ENCODE measurements around the gene RCE1. TPM values are rescaled to one million over a fixed set of nuclear protein-coding genes. Genes with fewer than 3 reads are reported as not detected.

The RCE1 gene
- 11.3 TPM for total RNA-seq

GRCh38 chr11:66842896-66843775 lies at the start of gene RCE1:
RCE1 (plus strand) TSS chr11:66843441; CDS start chr11:66843456, 15 bp downstream.

GRCh38 chr11:66856496-66857233 lies 13.4 kb downstream of the RCE1 start, which contains the start of gene LRFN4:
LRFN4 (plus strand) TSS chr11:66857064; CDS start chr11:66857745, 681 bp downstream.

Other genes with a start within 250 kb of the RCE1 start
- gene RBM14, start 226.8 kb upstream of the RCE1 start, total RNA-seq = 45.0 TPM
- gene RBM4, start 204.7 kb upstream of the RCE1 start, total RNA-seq = 122 TPM
- 67.6 TPM for gene RBM4B, start 165.6 kb upstream of the RCE1 start, total RNA-seq
- gene SPTBN2, start 114.2 kb upstream of the RCE1 start, total RNA-seq = 97.3 TPM
- 37.8 TPM for gene LRFN4, start 13.6 kb downstream of the RCE1 start, total RNA-seq
- 15.7 TPM for gene PC, start 114.9 kb downstream of the RCE1 start, total RNA-seq
- gene C11orf86, start 131.9 kb downstream of the RCE1 start, total RNA-seq = not detected
- 6.0 TPM for gene SYT12, start 179.7 kb downstream of the RCE1 start, total RNA-seq
- 0.23 TPM for gene RHOD, start 213.4 kb downstream of the RCE1 start, total RNA-seq

Measured in diencephalon (tissue), 1 donor.